Calu3 (cell line): Measurements from ENCODE around the gene NUP188. TPM values are rescaled to one million over a fixed set of nuclear protein-coding genes. Genes with fewer than 3 reads are reported as not detected.

ENCODE experiments used
- BruUV-seq: library from RNA; stranded (reverse); fragments of 400-500 nt; replicated peaks from 2 replicates; lab custom pipeline; 2021; lab: Mats Ljungman, UMichigan
- CTCF ChIA-PET: fragments of 300-600 bp; sonication (Branson Sonifier 250); formaldehyde crosslinking; loops from one replicate; lab custom pipeline; 2022; ENCODE audit warnings: antibody characterized with exemption; lab: Charles Lee
- DNase-seq: peaks from one replicate; pipeline ENCODE4 v3.0.0; 2022
- H3K27ac Mint-ChIP-seq: one replicate; pipeline ENCODE4 v1.8.0; 2022; ENCODE audit warnings: mixed read lengths; ENCODE audit not compliant: unreplicated experiment
- H3K27me3 Mint-ChIP-seq: one replicate; pipeline ENCODE4 v1.8.0; 2022; ENCODE audit warnings: mixed read lengths; ENCODE audit not compliant: unreplicated experiment
- H3K36me3 Mint-ChIP-seq: one replicate; pipeline ENCODE4 v1.8.0; 2022; ENCODE audit warnings: mild to moderate bottlenecking, moderate library complexity, mixed read lengths; ENCODE audit not compliant: insufficient read depth, unreplicated experiment
- H3K4me1 Mint-ChIP-seq: one replicate; pipeline ENCODE4 v1.8.0; 2022; ENCODE audit warnings: mild to moderate bottlenecking, low read depth, mixed read lengths; ENCODE audit not compliant: unreplicated experiment
- H3K4me3 Mint-ChIP-seq: one replicate; pipeline ENCODE4 v1.8.0; 2022; ENCODE audit warnings: mild to moderate bottlenecking, low read depth, moderate library complexity, mixed read lengths; ENCODE audit not compliant: unreplicated experiment
- H3K9me3 Mint-ChIP-seq: one replicate; pipeline ENCODE4 v1.8.0; 2022; ENCODE audit warnings: low read depth, mixed read lengths; ENCODE audit not compliant: unreplicated experiment
- intact Hi-C: fragments of 100-400 bp; cut with micrococcal nuclease; formaldehyde crosslinking; loops from one replicate; pipeline ENCODE4 v1.10.0; 2022; ENCODE audit not compliant: unreplicated experiment
- total RNA-seq: library from RNA; stranded (reverse); gene quantifications from 2 replicates; pipeline ENCODE4 v1.2.3, GENCODE V29; 2022
- TF ChIP-seq, protein P1 (sequence below): fragments of 200-600 bp; IDR thresholded peaks from one replicate; pipeline ENCODE4 v1.8.0; 2022; ENCODE audit warnings: antibody characterized with exemption; ENCODE audit not compliant: unreplicated experiment

NUP188 gene
- total RNA-seq, 1 experiment from 2014 or later = 34.3 TPM

- TF ChIP-seq, protein P1, sequence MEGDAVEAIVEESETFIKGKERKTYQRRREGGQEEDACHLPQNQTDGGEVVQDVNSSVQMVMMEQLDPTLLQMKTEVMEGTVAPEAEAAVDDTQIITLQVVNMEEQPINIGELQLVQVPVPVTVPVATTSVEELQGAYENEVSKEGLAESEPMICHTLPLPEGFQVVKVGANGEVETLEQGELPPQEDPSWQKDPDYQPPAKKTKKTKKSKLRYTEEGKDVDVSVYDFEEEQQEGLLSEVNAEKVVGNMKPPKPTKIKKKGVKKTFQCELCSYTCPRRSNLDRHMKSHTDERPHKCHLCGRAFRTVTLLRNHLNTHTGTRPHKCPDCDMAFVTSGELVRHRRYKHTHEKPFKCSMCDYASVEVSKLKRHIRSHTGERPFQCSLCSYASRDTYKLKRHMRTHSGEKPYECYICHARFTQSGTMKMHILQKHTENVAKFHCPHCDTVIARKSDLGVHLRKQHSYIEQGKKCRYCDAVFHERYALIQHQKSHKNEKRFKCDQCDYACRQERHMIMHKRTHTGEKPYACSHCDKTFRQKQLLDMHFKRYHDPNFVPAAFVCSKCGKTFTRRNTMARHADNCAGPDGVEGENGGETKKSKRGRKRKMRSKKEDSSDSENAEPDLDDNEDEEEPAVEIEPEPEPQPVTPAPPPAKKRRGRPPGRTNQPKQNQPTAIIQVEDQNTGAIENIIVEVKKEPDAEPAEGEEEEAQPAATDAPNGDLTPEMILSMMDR = no peak
- CTCF ChIA-PET = no interaction called here
- H3K27me3 Mint-ChIP-seq = no peaks in the 10 kb centered on the region
- intact Hi-C loops = no loop called here
- no peak overlapping the region for H3K27ac Mint-ChIP-seq
- no peak for DNase-seq
- BruUV-seq = no TSS peak
- H3K9me3 Mint-ChIP-seq = no peaks in the 10 kb centered on the region
- H3K36me3 Mint-ChIP-seq = peaks cover 19% of the 10 kb centered on the region
- H3K4me1 Mint-ChIP-seq = peaks cover 14% of the 10 kb centered on the region
- H3K4me3 Mint-ChIP-seq = no peak overlapping the region
Observed at GRCh38 chr9:129021091-129021490, 73.6 kb downstream of the NUP188 start.

DNA sequence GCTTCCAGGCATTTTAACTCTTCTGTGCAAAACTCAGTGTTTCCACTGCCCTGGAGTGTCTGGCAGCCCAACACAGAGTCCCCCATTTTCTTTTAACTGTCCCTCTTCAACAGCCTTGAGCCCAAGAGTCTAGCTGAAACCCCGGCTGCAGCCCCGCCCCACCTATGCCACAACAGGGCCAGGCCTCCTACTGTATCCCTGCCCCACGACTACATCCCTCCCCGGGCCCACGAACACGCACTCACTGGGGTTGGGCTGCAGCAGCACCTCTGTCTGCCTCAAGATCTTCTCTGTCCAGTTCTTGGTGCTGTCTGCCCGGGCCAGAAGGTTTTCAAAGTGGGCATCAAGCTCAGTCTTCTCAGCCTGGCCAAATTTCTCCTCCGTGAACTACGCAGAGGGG is 74.5 kb downstream of the NUP188 start:
- Mint-ChIP-seq H3K9me3 (no peaks in the 10 kb centered on the region), H3K27ac (peak overlapping the region; percentile 36), H3K4me3 (no peak overlapping the region), H3K27me3 (no peaks in the 10 kb centered on the region), H3K36me3 (peaks cover 23% of the 10 kb centered on the region), H3K4me1 (peaks cover 14% of the 10 kb centered on the region)
- CTCF ChIA-PET = no interaction called here
- no peak for DNase-seq
- intact Hi-C loops = no loop called here
- TF ChIP-seq, protein P1 = no peak
- no TSS peak for BruUV-seq

DNA sequence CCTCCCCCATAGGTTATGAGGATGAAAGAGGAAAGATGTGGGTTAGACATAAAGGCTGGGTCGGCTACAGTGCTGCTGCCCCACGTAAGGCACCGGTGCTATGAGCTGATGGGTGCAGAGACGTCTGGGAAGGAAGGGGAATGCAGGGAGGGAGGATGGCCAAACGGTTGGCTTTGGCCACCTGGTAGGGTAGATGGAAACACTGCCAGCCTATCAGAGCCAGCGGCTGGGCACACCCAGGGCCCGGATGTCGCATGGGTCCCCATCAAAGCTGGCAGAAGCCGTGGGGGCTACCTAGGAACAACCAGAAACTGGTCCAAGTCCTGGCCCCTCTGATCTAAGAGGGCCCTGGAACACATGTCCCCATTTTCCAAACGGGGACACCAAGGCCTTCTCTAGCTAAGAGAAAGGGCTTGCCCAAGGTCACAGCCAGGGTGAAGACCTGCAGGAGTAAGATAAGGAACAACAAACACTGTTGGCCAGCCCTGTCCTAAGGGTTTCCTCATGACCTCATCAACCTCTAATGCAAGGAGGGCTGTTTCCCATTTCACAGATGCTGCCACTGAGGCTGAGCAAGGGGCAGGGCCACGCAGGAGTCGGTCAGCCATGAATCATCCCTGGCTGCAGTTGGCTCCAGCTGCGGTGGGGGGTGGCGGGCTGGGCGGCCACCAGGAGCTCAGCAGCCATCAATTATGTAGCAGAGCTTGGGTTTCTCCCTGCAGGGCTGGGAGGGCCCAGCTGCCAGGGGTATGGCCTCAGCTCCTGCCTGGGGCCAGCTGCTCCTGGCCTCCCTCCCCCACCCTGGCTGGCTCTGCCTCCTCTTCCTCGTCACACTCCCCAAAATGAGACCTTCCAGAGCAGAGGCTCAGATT is 75.8 kb downstream of the NUP188 start:
- DNase-seq = no peak
- BruUV-seq = no TSS peak
- CTCF ChIA-PET = interaction anchor here (0.6 kb wide), 1 partner anchor 148 kb away, joined by 3 read pairs; no protein-coding TSS in a partner anchor
- TF ChIP-seq, protein P1 = no peak
- no peak overlapping the region for H3K27ac Mint-ChIP-seq
- no peaks in the 10 kb centered on the region for H3K27me3 Mint-ChIP-seq
- H3K4me3 Mint-ChIP-seq = no peak overlapping the region
- H3K9me3 Mint-ChIP-seq = no peaks in the 10 kb centered on the region
- H3K4me1 Mint-ChIP-seq = peaks cover 14% of the 10 kb centered on the region
- H3K36me3 Mint-ChIP-seq = peaks cover 29% of the 10 kb centered on the region
- intact Hi-C loops = no loop called here

GRCh38 chr9:129023908-129024233 is 76.4 kb downstream of the NUP188 start:
- Mint-ChIP-seq H3K4me3 (no peak overlapping the region), H3K27me3 (no peaks in the 10 kb centered on the region)
- BruUV-seq = no TSS peak

More at GRCh38 chr9:129023908-129024233, 76.4 kb downstream of the NUP188 start:
- Mint-ChIP-seq H3K9me3 (no peaks in the 10 kb centered on the region), H3K27ac (no peak overlapping the region), H3K4me1 (peaks cover 14% of the 10 kb centered on the region), H3K36me3 (peaks cover 25% of the 10 kb centered on the region)
- TF ChIP-seq, protein P1 = no peak
- intact Hi-C loops = no loop called here
- CTCF ChIA-PET = interaction anchor here (0.6 to 0.7 kb wide), 2 partner anchors 31 to 149 kb away, joined by 3 to 8 read pairs; no protein-coding TSS in a partner anchor
- no peak for DNase-seq
